GM21529 (cell line): ENCODE results near the gene PLEKHG2.
A peak's percentile ranks its signal among the peaks of the same experiment; 100 is the strongest.
"Not testable (repeated sequence)": the region's sequence is repeated elsewhere in the genome, so short reads cannot be mapped to it uniquely, and the experiment has no call there.

Experiments used
- ATAC-seq: cut with Tn5 transposase; IDR thresholded peaks from one replicate; pipeline ENCODE4 v1.9.1; 2021; ENCODE audit not compliant: unreplicated experiment

Gene PLEKHG2

GRCh38 chr19:39412100-39412866, at the start of gene PLEKHG2:
TSS of gene PLEKHG2 (plus strand) at chr19:39412669. CDS start at chr19:39414087, 1,418 bp downstream.
- ATAC-seq: peak; percentile 50

GRCh38 chr19:39362682-39363657, 49.5 kb upstream of the PLEKHG2 start:
- no peak for ATAC-seq

- no peak for ATAC-seq
Observed at GRCh38 chr19:39363901-39364457, 48.5 kb upstream of the PLEKHG2 start.

- no peak for ATAC-seq
Observed at GRCh38 chr19:39365531-39365930, 46.9 kb upstream of the PLEKHG2 start.

- no peak for ATAC-seq
Observed at GRCh38 chr19:39369200-39369599, 43.3 kb upstream of the PLEKHG2 start.

- no peak for ATAC-seq
Observed at GRCh38 chr19:39370735-39371134, 41.7 kb upstream of the PLEKHG2 start.

GRCh38 chr19:39372047-39372802, 40.2 kb upstream of the PLEKHG2 start:
- no peak for ATAC-seq

- no peak for ATAC-seq
Observed at GRCh38 chr19:39372941-39373340, 39.5 kb upstream of the PLEKHG2 start.

- no peak for ATAC-seq
Observed at GRCh38 chr19:39375929-39376328, 36.5 kb upstream of the PLEKHG2 start.

- ATAC-seq: no peak
Observed at GRCh38 chr19:39377373-39378362, 34.8 kb upstream of the PLEKHG2 start.

GRCh38 chr19:39379366-39379765, 33.1 kb upstream of the PLEKHG2 start:
- ATAC-seq: not testable (repeated sequence)

GRCh38 chr19:39379865-39380396, 32.5 kb upstream of the PLEKHG2 start:
- no peak for ATAC-seq

GRCh38 chr19:39380521-39381502, 31.7 kb upstream of the PLEKHG2 start:
- ATAC-seq: no peak

GRCh38 chr19:39381910-39382611, 30.4 kb upstream of the PLEKHG2 start:
- ATAC-seq: no peak

GRCh38 chr19:39382991-39383828, 29.3 kb upstream of the PLEKHG2 start:
- ATAC-seq: no peak

GRCh38 chr19:39384839-39385568, 27.5 kb upstream of the PLEKHG2 start:
- no peak for ATAC-seq
